Embryonic facial prominence (tissue), 1 donor: ENCODE measurements around the gene PEPD.

Experiments
- DNase-seq: peaks from one replicate; pipeline ENCODE4 v3.0.0-alpha.2; 2016; ENCODE audit errors: extremely low spot score

PEPD gene

GRCh38 chr19:33422369-33423180 is 99.0 kb downstream of the PEPD start:
- no peak for DNase-seq

DNA sequence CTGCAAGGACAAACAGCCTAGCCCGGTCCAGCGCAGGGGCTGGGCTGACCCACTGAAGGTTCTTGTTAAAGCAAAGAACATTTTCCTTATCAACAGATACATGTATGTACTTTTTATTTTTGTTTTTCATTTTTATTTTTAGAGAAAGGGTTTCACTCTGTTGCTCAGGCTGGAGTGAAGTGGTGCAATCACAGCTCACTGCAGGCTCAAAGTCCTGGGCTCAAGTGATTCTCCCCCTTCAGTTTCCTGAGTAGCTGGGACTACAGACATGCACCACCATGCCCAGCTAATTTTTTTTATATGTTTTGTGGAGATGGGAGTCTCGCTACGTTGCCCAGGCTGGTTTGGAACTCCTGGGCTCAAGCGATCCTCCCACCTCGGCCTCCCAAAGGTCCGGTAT is 100.2 kb downstream of the PEPD start:
- DNase-seq, result no peak

DNA sequence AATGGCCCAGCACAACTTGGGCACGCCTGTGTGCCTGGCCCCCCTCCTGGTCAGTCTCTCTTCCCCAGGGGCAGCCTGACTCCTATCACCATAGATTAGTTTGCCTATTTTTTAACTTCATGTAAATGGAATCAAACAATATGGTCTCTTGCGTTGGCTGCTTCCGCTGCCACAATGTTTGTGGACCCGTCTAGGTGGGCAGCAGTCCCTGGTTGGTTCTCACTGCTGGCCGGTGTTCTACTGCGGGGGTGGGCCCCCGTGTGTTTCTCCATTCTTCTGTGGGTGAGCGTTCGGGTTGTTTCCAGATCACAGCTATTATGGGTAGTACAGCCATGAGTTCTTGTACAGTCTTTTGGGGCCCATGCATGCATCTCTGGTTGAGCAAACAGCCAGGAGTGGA is 100.8 kb downstream of the PEPD start:
- no peak for DNase-seq

GRCh38 chr19:33419788-33420130 is 101.8 kb downstream of the PEPD start:
- no peak for DNase-seq

- no peak for DNase-seq
These were observed 102.5 kb downstream of the PEPD start for GRCh38 chr19:33418871-33419787.

- no peak for DNase-seq
These were observed 103.1 kb downstream of the PEPD start for GRCh38 chr19:33418461-33418860.

DNA sequence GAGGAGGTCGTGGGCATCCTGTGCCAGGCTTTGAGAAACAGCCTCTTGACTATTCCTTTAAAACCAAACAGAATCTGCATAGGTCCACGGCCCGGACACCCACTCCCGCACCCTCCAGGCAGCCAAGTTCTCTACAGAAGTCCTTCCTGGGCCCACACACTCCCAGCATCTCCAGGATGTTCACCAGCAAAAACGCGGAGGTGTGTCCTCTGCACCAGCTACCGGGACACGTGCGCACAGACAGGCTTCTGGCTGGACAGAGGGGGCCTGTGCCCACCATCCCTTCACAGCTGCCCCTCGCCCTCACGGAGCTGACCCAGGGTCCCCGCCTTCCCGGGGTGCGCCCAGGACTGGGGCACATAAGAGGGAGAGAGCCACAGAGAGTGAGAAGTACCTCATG is 103.8 kb downstream of the PEPD start:
- DNase-seq, result no peak

- no peak for DNase-seq
These were observed 105.0 kb downstream of the PEPD start for GRCh38 chr19:33416307-33417215.

DNA sequence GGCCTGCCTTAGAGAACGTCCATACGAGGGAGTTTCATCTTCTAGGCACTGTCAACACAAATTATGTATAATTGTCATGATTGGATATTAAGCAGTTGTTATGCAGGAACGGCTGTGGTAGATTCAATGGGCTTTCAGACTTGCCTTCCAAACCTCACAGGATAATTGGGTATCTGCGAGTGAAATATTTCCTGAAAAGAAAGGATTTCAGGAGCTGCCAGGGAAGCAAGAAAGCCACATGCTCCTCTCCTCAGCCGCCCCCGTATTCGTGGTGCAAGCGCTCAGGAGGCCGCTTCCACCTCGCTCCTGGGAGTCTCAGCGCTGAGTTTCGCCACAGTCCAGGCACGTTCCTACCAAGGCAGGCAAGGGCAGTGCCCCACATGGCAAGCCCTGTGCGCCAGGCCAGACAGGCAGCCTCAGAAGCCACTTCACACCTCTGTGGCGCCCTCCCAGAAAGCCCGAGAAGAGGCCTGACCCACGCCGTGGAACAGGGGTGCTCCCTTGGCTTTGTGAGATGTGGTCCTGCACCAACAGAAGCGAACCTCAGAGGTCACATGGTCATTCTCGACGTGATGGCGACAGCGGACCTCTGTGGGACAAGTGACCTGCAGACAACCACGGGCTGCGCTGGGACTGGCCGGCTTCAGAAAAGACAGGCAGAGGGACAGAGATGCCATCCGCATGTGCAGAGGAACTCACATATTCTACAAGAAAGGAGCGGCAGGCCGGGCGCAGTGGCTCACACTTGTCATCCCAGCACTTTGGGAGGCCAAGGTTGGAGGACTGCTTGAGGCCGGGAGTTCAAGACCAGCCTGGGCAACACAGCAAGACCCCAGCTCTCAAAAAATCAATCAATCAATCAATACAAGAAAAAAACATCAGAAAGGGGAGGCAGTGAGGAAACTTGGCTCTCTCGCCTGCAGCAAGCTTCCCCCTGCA is 106.7 kb downstream of the PEPD start:
- peak; percentile 31 for DNase-seq

- no peak for DNase-seq
These were observed 107.5 kb downstream of the PEPD start for GRCh38 chr19:33413868-33414666.

DNA sequence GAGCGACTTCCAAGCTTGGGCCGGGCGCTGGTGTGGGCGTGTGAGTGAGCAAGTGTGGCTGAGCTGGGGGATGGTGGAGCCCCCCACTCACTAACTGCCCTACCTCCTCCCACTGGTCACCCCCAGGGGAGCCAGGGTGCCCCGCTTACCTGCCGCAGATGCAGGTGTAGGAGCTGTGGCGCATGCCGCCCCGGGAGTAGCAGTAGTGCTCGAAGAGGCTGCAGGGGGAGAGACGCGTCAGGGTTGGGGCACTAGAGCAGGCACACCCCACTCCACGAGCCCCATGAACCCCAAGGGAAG is 108.2 kb downstream of the PEPD start:
- no peak for DNase-seq

GRCh38 chr19:33412601-33413425 is 108.8 kb downstream of the PEPD start:
- DNase-seq, result no peak

DNA sequence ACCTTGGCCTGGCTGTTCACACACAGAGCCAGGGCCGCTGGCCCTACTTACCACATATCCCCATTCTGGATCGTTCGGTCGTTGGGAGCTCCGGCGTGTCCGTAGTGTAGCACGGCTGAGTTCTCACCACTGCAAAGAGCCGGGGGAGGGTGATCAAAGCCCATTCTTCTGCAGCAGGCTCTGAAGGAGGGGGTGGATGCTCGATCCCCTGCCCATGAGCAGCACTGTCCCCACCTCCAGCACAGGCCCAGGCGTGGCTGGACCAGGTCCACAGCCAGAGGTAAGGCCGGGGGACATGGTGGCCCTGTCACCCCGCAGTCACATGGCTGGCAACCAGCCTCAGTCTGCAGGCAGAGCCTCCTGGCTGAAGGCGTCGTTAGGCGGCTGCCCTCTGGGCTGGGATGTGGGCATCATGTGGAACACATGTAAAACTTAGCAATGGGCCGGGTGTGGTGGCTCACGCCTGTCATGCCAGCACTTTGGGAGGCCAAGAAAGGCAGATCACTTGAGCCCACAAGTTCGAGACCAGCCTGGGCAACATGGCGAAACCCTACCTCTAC is 109.9 kb downstream of the PEPD start:
- no peak for DNase-seq

GRCh38 chr19:33410915-33411401 is 110.6 kb downstream of the PEPD start:
- DNase-seq, result no peak

DNA sequence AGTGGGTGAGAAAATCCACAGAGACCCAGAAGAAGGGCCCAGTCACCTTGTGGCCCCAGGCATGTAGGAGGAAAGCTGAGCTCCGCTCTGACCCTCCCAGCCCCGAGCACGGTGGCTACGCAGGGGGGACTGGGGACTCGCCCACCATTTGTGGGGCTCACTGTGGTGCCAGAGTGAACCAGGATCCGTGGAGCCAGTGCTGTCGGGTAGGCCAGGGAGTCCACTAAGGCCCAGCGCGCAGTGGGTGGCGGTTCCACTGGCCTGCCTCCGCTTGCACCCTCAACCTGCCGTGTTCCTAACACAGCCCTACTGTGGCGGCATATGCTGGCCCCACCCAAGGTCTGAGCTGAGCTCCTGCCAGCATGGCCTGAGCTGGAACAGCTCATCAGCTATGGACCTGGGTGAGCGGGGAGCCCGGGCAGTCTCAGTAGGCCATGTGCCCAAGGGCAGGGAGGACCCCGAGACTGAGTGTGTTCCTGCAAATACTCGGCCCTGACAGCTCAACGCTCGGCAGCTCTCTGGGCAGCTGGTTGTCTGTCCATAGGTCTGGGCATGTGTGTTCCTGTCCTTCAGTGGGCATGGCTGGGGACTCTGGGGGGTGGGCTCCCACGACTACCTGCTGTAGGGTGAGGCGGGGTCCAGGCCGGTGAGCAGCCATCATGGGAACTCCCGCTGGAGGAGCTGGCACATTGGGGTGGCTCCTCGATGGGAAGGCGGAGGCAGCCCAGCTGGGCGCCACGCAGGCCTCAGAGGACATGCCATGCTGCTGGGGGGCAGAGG is 111.5 kb downstream of the PEPD start:
- DNase-seq, result no peak

- no peak for DNase-seq
These were observed 112.8 kb downstream of the PEPD start for GRCh38 chr19:33408538-33409434.

DNA sequence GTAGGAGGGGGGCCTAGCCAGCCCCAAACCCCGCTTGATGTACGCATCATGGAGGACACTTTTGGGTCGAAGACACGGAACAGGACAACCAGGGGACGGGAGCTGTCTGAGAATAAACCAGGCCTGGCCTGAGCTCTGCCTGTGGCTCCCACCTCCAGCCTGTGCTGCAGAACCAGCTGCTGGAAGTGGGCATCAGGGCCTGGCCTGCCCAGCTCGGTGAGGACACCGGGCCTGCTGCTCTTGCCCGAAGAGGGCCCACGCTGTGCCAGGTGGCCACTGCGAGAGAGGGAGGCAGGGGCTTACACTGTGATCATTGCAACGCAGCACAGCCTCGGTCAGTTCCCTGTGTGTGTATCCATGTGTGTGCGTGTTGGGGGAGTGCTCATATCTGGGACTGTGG is 113.5 kb downstream of the PEPD start:
- DNase-seq, result no peak
